GM12892 (cell line): Measurements from ENCODE around the gene SPAG17.

Source experiments
- POLR2A ChIP-seq: IDR thresholded peaks from 2 replicates; pipeline ENCODE4 v1.6.1; 2011; ENCODE audit warnings: low read depth, low read length, control low read depth
- POLR2AphosphoS5 ChIP-seq: IDR thresholded peaks from 2 replicates; pipeline ENCODE4 v1.6.1; 2011; ENCODE audit warnings: low read depth, low read length, control low read depth

DNA sequence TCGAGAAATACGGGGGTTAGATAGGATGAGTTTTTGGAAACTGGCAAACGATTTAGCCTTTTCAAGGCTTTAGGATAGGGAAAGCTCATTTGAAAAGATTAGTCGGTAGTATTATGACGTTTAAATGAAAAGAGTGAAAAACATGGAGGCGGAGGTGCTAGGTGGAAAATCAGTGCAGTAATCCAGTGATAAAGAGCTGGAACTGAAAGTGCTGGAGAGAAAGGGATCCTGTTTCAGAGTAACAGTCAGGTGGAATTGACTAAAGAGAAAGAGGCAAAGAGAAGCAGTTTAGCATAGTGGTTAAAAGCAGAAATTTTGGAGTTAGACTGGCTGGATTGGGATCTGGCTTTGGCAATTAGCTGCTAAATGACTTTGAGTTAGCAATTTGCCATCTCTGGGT is 254.5 kb downstream of the SPAG17 start:
- TF ChIP-seq POLR2A (no peak), POLR2AphosphoS5 (no peak)
